ENCODE data around the gene XYLT1. TPM values are rescaled to one million over a fixed set of nuclear protein-coding genes. Genes with fewer than 3 reads are reported as not detected.
A peak's percentile ranks its signal among the peaks of the same experiment; 100 is the strongest.

XYLT1 gene
- total RNA-seq, 2 donors from 2014 or later = 14.4 to 31.3 TPM

- no peak overlapping the region for H3K4me3 ChIP-seq
- H3K27ac ChIP-seq = peak overlapping the region; percentile 86 to 90
- H3K9me3 ChIP-seq = no peaks in the 10 kb centered on the region
- H3K36me3 ChIP-seq = no peaks in the 10 kb centered on the region
- TF ChIP-seq, protein P1, sequence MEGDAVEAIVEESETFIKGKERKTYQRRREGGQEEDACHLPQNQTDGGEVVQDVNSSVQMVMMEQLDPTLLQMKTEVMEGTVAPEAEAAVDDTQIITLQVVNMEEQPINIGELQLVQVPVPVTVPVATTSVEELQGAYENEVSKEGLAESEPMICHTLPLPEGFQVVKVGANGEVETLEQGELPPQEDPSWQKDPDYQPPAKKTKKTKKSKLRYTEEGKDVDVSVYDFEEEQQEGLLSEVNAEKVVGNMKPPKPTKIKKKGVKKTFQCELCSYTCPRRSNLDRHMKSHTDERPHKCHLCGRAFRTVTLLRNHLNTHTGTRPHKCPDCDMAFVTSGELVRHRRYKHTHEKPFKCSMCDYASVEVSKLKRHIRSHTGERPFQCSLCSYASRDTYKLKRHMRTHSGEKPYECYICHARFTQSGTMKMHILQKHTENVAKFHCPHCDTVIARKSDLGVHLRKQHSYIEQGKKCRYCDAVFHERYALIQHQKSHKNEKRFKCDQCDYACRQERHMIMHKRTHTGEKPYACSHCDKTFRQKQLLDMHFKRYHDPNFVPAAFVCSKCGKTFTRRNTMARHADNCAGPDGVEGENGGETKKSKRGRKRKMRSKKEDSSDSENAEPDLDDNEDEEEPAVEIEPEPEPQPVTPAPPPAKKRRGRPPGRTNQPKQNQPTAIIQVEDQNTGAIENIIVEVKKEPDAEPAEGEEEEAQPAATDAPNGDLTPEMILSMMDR (IDR thresholded peaks at IDR 0.05) = no peak
- H3K4me1 ChIP-seq = peaks cover 0 to 46% of the 10 kb centered on the region in 2 donors
- no peak for DNase-seq (ENCODE audit: low spot score)
- H3K27me3 ChIP-seq = no peaks in the 10 kb centered on the region
These were observed 122.5 kb downstream of the XYLT1 start for GRCh38 chr16:17348042-17348783.

- H3K4me1 ChIP-seq = peaks cover 0 to 50% of the 10 kb centered on the region in 2 donors
These were observed 123.1 kb downstream of the XYLT1 start for GRCh38 chr16:17347624-17348023.

GRCh38 chr16:17346621-17347569 lies 123.9 kb downstream of the XYLT1 start:
- no peak for DNase-seq (ENCODE audit: low spot score)
- Histone ChIP-seq H3K9me3 (no peaks in the 10 kb centered on the region), H3K4me3 (no peak overlapping the region), H3K4me1 (peaks cover 0 to 57% of the 10 kb centered on the region in 2 donors), H3K27ac (peak overlapping the region; percentile 86 to 90), H3K27me3 (no peaks in the 10 kb centered on the region), H3K36me3 (no peaks in the 10 kb centered on the region)
- TF ChIP-seq, protein P1 (IDR thresholded peaks at IDR 0.05) = no peak

More at GRCh38 chr16:17347624-17348023, 123.1 kb downstream of the XYLT1 start:
- DNase-seq (ENCODE audit: low spot score) = no peak
- Histone ChIP-seq H3K27me3 (no peaks in the 10 kb centered on the region), H3K4me3 (no peak overlapping the region), H3K36me3 (no peaks in the 10 kb centered on the region), H3K9me3 (no peaks in the 10 kb centered on the region), H3K27ac (peak overlapping the region; percentile 86 to 90)
- TF ChIP-seq, protein P1 (IDR thresholded peaks at IDR 0.05) = no peak

- Histone ChIP-seq H3K9me3 (no peaks in the 10 kb centered on the region), H3K27me3 (no peaks in the 10 kb centered on the region), H3K36me3 (no peaks in the 10 kb centered on the region), H3K27ac (peak overlapping the region; percentile 86 to 90), H3K4me3 (no peak overlapping the region), H3K4me1 (peaks cover 0 to 65% of the 10 kb centered on the region in 2 donors)
- DNase-seq (ENCODE audit: low spot score) = peak; percentile 89
- TF ChIP-seq, protein P1 (IDR thresholded peaks at IDR 0.05) = no peak
These were observed 125.7 kb downstream of the XYLT1 start for GRCh38 chr16:17345043-17345442.

- no peak overlapping the region for H3K4me3 ChIP-seq
- H3K36me3 ChIP-seq = no peaks in the 10 kb centered on the region
- TF ChIP-seq, protein P1 (IDR thresholded peaks at IDR 0.05) = no peak
- H3K9me3 ChIP-seq = no peaks in the 10 kb centered on the region
- peak overlapping the region; percentile 86 to 90 for H3K27ac ChIP-seq
- no peak for DNase-seq (ENCODE audit: low spot score)
- no peaks in the 10 kb centered on the region for H3K27me3 ChIP-seq
- H3K4me1 ChIP-seq = peaks cover 0 to 65% of the 10 kb centered on the region in 2 donors
These were observed 127.0 kb downstream of the XYLT1 start for GRCh38 chr16:17343728-17344127.
